Measurements from ENCODE around the gene HACE1. TPM values are rescaled to one million over a fixed set of nuclear protein-coding genes. Genes with fewer than 3 reads are reported as not detected.

HACE1 gene, protein sequence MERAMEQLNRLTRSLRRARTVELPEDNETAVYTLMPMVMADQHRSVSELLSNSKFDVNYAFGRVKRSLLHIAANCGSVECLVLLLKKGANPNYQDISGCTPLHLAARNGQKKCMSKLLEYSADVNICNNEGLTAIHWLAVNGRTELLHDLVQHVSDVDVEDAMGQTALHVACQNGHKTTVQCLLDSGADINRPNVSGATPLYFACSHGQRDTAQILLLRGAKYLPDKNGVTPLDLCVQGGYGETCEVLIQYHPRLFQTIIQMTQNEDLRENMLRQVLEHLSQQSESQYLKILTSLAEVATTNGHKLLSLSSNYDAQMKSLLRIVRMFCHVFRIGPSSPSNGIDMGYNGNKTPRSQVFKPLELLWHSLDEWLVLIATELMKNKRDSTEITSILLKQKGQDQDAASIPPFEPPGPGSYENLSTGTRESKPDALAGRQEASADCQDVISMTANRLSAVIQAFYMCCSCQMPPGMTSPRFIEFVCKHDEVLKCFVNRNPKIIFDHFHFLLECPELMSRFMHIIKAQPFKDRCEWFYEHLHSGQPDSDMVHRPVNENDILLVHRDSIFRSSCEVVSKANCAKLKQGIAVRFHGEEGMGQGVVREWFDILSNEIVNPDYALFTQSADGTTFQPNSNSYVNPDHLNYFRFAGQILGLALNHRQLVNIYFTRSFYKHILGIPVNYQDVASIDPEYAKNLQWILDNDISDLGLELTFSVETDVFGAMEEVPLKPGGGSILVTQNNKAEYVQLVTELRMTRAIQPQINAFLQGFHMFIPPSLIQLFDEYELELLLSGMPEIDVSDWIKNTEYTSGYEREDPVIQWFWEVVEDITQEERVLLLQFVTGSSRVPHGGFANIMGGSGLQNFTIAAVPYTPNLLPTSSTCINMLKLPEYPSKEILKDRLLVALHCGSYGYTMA
- 1 to 10 TPM; 7.4 to 8.2 TPM for total RNA-seq
- 7.2 TPM for polyA plus RNA-seq (2013, experiment 1 of 2)
- polyA plus RNA-seq (2013, experiment 2 of 2), result 9.4 TPM
- total RNA-seq, result 4.9 to 43.1 (median 24.7) reads per million in 172 experiments

DNA sequence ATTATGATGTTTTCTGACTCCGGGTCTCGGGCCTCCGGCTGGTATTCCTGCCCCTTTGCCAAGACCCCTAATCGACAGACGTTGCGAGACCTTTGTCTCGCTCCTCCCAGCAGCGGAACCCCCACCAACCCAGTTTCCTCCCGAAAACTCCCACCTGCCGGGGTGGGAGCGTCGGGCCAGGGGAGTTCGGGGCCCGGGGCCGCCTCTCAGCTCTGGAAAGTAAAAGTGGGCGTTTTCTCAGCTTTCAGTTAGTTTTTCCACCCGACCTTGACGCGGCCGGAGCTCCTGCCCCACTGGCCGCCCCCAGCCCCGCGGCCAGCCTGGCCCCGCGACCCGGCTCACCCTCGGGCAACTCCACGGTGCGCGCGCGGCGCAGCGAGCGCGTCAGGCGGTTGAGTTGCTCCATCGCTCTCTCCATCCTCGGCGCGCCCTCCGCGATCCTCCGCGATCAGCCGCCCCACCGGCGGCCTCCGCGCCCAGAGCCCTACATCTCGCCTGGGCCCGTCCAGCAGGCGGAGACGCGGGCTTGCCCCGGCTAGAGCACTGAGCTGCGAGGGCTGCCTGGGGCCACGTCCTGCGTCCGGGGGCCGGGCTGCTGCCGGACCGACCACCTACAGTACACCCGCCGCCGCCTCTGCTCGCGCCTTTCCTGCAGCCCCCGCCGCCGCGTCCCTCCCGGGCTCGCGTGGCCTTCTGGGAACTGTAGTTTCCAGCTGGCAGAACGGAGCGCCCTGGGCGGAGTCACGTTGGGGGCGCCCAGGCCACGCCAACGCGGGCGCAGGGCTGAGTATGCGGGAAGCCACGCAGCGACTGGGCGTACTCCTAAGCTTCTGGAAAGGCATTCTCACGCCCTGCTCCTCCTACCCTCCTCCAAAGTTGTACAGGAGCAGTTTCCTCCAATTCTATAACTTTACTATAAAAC lies at the start of gene HACE1:
Gene HACE1, minus strand, starts transcription at position 695 of the 922 bp plus-strand sequence. Its CDS starts 277 bp downstream, at position 418.
- Mint-ChIP-seq H3K27me3 (peaks cover 15% of the 10 kb centered on the region), H3K4me3 (peak within 1 kb of the TSS; percentile 96), H3K4me1 (ENCODE audit: low read depth) (peaks cover 18% of the 10 kb centered on the region), H3K36me3 (ENCODE audit: low read depth) (no peaks in the 10 kb centered on the region), H3K9me3 (no peaks in the 10 kb centered on the region), H3K27ac (peak within 1 kb of the TSS; percentile 70)
- Histone ChIP-seq H3K9me3 (ENCODE audit: control insufficient read depth in 1 of 2, insufficient read depth in 1 of 2, low read length in 2 of 2) (no peaks in the 10 kb centered on the region), H3K36me3 (ENCODE audit: insufficient read depth, low read length) (no peaks in the 10 kb centered on the region), H3K4me1 (ENCODE audit: insufficient read depth, low read length) (peaks cover 12% of the 10 kb centered on the region), H3K4me3 (ENCODE audit: low read length) (peak within 1 kb of the TSS; percentile 80), H3K27ac (ENCODE audit: low read depth in 1 of 2, low read length in 2 of 2) (peak within 1 kb of the TSS in 1 of 2 donors; percentile 7), H3K27me3 (ENCODE audit: control insufficient read depth in 1 of 2, insufficient read depth in 2 of 2, low read length in 2 of 2) (no peaks in the 10 kb centered on the region)
- ChIA-PET POLR2A (interaction anchor here (1.4 to 1.9 kb wide), 2 partner anchors 8 to 1466 kb away, joined by 5 to 6 read pairs; partner anchors contain the start of gene ATG5), CTCF (interaction anchor here (1.0 to 1.4 kb wide), 2 partner anchors 70 to 84 kb away, joined by 3 to 7 read pairs; no protein-coding TSS in a partner anchor)
- intact Hi-C loops (cut with DNase I, micrococcal nuclease), result loop anchor here (5.0 to 10.0 kb wide), 2 partner anchors 1463 to 1655 kb away; no protein-coding TSS in a partner anchor
- peak; percentile 76 to 91 (median 84) for DNase-seq
- peak; percentile 98 for ATAC-seq (ENCODE audit: poor library complexity)
- TF ChIP-seq, protein P1, sequence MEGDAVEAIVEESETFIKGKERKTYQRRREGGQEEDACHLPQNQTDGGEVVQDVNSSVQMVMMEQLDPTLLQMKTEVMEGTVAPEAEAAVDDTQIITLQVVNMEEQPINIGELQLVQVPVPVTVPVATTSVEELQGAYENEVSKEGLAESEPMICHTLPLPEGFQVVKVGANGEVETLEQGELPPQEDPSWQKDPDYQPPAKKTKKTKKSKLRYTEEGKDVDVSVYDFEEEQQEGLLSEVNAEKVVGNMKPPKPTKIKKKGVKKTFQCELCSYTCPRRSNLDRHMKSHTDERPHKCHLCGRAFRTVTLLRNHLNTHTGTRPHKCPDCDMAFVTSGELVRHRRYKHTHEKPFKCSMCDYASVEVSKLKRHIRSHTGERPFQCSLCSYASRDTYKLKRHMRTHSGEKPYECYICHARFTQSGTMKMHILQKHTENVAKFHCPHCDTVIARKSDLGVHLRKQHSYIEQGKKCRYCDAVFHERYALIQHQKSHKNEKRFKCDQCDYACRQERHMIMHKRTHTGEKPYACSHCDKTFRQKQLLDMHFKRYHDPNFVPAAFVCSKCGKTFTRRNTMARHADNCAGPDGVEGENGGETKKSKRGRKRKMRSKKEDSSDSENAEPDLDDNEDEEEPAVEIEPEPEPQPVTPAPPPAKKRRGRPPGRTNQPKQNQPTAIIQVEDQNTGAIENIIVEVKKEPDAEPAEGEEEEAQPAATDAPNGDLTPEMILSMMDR (IDR thresholded peaks at IDR 0.05), result peak; percentile 17

DNA sequence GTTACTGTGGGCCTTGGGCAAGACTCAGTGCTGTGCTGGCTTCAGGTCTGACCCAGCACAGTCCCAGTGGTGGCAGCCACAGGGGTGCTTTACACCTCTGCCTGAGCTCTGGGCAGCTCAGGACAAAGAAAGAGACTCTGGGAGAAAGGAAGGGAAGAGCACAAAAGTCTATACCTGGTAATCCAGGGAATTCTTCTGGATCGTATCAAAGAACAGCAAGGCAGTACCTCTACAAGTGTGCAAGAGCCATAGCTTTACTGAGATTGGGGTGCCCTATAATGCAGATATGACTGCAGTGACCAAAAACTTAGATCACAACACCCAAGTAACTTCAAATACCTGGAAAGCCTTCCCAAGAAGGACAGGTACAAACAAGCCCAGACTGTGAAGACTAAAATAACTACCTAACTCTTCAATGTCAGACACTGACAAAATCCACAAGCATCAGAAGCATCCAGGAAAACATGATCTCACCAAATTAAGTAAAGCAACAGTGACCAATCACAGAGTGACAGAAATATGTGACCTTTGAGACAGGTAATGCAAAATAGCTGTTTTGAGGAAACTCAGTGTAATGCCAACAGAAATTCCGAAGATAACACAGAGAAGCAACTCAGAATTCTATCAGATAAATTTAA lies 49.3 kb upstream of the HACE1 start:
- no peaks in the 10 kb centered on the region for H3K4me1 Mint-ChIP-seq (ENCODE audit: low read depth)
- no peaks in the 10 kb centered on the region for H3K9me3 Mint-ChIP-seq
- CTCF ChIA-PET, result no interaction called here
- no peak overlapping the region for H3K27ac ChIP-seq (ENCODE audit: low read depth in 1 of 2, low read length in 2 of 2)
- H3K4me3 ChIP-seq (ENCODE audit: low read length), result no peak overlapping the region
- TF ChIP-seq, protein P1 (IDR thresholded peaks at IDR 0.05), result no peak
- intact Hi-C loops (cut with DNase I, micrococcal nuclease), result no loop called here
- H3K36me3 ChIP-seq (ENCODE audit: insufficient read depth, low read length), result no peaks in the 10 kb centered on the region
- no peak for ATAC-seq (ENCODE audit: poor library complexity)
- no peaks in the 10 kb centered on the region for H3K36me3 Mint-ChIP-seq (ENCODE audit: low read depth)
- POLR2A ChIA-PET, result no interaction called here
- peaks cover 34% of the 10 kb centered on the region for H3K27me3 Mint-ChIP-seq
- no peak for DNase-seq
- peaks cover 3 to 5% of the 10 kb centered on the region in 2 experiments for H3K27me3 ChIP-seq (ENCODE audit: control insufficient read depth in 1 of 2, insufficient read depth in 2 of 2, low read length in 2 of 2)
- no peak overlapping the region for H3K4me3 Mint-ChIP-seq
- H3K27ac Mint-ChIP-seq, result no peak overlapping the region
- H3K4me1 ChIP-seq (ENCODE audit: insufficient read depth, low read length), result no peaks in the 10 kb centered on the region
- H3K9me3 ChIP-seq (ENCODE audit: control insufficient read depth in 1 of 2, insufficient read depth in 1 of 2, low read length in 2 of 2), result peaks cover 8 to 9% of the 10 kb centered on the region in 2 experiments
